Activated CD4-positive, alpha-beta T cell treated with anti-CD3 and anti-CD28 coated beads, Interleukin-2, Interleukin-4, amounts not matched to agents 100 ng/mL and 50 ng/mL, durations not matched to agents 16 hours and 8 hours (primary cell): ENCODE data around the gene EEPD1.
A peak's percentile ranks its signal among the peaks of the same experiment; 100 is the strongest.

Source experiments
- DNase-seq: peaks from one replicate; pipeline ENCODE4 v3.0.0-alpha.2; 2020; ENCODE audit warnings: low spot score

EEPD1 gene

DNA sequence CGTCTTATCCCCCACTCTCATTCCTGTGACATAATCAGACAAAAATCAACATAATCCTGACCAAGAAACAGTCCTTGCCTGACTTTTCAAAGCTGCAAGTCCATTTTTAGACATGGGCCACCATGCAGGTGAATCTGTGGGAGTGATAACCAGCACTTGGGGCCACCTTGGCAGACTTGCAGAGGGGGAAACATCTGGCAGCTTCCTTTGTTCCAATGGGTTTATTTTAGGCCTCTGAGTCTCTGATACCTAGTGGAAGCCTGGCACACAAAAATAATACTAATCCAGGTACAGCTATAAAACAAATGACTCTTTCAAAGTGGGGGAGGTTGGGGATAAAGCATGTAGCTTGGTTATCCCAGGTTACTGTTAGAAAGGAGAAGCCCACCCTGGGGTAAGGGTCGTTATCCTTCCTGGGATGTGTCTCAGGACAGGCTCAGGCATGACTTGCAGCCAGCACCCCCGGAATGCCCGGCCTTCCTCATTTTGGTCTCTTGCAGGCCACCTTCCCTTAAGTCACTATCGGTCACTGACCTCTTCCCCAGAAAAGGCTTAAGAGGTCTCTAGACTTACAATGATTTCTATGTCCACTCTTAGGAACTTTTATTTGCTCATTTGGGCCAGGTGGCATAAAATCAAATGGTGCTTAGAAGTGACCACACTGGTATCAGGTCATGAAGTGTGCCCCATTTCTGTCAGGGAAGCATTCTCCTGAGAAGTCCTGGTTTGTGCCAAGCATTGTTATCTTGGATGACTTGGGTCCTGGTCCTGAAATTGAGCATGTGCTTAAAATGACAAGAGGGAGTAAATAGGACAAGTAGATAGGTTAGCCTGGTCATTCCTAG lies 37.6 kb downstream of the EEPD1 start:
- DNase-seq: no peak

GRCh38 chr7:36191292-36191920 lies 38.4 kb downstream of the EEPD1 start:
- DNase-seq: no peak

- DNase-seq: no peak
Measured at GRCh38 chr7:36192053-36192824, 39.2 kb downstream of the EEPD1 start.

DNA sequence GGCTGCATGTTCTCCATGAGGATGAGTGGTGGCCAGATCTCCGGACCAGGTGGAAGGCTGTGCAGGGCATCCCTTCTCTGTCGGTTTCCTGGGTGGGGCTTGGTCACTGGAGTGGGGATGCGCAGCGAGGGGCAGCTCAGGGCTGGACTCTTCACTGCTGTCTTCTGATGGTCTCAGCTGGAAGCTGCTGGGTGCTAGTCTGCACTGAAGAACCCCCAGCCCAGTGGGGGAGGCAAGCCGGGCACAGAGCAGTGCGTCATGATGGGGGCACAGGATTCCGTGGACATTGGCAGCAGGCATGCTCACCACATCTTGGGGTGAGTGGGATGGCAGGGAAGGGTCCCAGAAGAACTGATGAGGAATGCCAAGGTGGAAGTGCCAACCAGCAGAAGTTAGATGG lies 39.8 kb downstream of the EEPD1 start:
- no peak for DNase-seq

GRCh38 chr7:36198854-36199266 lies 45.8 kb downstream of the EEPD1 start:
- peak; percentile 51 for DNase-seq

GRCh38 chr7:36199329-36199728 lies 46.3 kb downstream of the EEPD1 start:
- no peak for DNase-seq

- DNase-seq: no peak
Measured at GRCh38 chr7:36201122-36201723, 48.2 kb downstream of the EEPD1 start.

- peak; percentile 32 for DNase-seq
Measured at GRCh38 chr7:36202398-36202797, 49.3 kb downstream of the EEPD1 start.

DNA sequence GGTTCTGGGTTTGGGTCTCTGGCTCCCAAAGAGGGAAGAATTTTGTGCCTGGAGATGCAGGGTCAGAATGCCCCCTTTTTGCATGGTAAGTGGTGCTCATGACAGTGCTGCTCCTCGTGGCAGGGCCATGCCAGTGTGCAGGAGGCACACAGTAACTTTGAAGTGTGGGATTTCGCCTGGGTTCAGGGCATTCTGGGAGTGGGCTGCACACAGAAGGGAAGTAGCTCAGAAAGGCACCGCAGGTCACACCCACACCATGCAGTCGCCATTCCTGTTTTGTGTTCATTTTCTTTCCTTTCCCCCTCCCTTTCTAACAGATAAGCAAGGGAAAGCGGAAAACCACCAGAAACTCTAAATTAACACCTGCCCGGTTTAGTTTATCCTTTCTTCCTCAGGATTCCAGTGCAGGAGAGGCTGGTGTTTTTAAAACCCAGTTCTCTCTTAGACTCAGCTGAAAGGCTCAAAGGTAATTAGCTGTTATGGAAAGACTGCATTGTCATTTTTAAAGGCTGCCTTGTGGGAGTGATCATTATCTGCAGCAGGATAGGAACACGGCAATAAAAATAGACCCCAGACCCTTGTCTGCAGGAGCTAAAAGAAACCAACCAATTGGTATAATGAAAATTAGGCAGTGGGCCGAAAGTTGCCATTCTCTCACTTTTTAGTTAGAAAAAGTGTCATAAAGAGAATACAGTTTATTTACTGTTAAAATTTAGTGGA lies 50.2 kb downstream of the EEPD1 start:
- DNase-seq: no peak

DNA sequence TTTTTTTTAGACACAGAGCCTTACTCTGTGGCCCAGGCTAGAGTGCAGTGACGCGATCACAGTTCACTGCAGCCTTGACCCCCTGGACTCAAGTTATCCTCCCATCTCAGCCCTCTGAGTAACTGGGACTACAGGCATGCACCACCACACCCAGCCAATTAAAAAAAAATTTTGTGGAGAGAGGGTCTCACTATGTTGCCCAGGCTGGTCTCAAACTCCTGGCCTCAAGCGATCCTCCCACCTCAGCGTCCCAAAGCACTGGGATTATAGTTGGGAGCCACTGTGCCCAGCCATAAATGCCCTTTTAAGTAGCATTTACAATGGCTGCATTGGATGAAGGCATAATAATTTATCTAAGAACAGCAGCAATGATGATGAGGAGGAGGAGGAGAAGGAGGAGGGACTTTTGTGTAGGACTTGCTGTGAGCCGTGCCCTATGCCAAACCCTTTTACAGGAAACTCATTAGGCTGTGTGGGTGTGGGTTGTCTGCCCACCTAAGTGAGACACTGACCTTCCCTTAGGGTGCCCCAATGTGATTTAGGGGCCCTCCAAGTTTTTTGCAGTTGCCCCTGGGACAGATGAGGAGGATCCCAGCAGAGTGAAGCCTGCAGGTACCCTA lies 51.1 kb downstream of the EEPD1 start:
- DNase-seq: no peak

DNA sequence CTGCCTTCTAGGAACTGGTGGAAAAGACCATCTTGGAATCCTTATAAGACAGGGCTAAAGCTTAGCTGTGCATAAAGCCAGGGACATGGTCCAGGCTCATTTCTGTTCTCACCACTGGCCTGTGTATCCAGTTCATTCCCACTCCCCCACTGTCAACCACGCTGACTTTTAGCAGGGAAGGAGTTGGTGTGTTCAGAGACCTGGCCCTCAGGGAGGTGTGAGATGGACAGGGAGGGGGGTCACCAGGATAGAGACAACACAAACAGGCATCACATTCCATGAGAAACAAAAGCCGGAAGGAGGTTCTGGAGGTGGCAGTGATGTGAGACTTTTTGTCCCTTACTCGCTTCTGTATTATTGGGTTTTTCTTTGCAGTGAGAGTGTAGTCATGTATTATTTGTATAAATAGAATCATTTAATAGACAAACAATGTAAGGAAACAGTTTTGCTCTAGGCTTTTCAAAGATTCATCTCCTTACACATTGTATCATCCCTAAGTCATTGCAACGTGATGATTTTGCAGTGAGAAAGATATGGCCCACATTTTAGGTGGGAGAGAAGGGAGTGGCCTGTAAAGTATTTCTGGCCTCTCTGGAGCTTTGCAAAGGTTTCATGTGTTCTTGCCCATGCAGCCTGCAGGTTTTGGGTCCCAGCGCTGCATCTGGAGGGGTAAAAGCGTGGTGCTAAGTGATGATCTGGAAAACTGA lies 52.0 kb downstream of the EEPD1 start:
- DNase-seq: no peak

DNA sequence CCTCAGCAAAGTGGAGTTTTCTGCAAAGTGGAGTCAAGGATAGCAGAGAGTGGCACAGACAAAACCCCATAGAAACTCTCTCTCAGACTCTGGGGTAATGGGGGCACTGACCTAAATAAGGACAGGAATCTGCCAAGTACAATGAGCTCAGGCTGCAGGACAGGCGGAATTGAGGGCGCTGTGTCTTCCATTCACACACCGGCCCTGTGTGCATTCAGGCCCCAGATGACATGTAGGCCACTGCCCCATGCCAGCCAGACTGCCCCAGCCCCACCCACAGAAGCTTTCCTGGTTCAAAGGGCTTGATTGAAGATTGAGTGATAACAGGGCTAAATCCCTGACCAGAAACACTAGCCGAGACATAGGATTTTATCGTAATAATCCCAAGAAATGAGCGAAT lies 52.7 kb downstream of the EEPD1 start:
- DNase-seq: no peak

- peak; percentile 25 for DNase-seq
Measured at GRCh38 chr7:36207451-36208291, 54.6 kb downstream of the EEPD1 start.

DNA sequence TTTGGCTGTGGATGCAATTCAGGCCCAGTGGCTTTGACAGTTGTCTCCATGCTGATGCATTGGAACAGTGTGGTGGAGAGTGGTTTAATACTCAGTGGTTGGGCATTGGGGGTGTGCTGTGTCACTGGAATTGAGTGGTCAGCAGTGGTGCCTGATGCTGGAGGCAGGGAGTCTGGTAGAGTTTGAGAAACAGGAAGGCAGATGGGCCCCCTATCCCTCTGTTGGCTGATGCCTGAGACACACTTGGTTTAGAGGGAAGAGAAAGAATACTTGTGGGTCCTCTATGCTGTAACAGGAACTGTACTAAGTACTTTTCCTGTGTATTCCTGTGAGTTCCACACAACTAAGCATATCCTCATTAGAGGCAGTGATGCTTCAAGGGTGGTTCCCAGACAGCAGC lies 55.4 kb downstream of the EEPD1 start:
- DNase-seq: no peak

- DNase-seq: no peak
Measured at GRCh38 chr7:36208997-36209813, 56.2 kb downstream of the EEPD1 start.

GRCh38 chr7:36209814-36210183 lies 56.7 kb downstream of the EEPD1 start:
- no peak for DNase-seq

DNA sequence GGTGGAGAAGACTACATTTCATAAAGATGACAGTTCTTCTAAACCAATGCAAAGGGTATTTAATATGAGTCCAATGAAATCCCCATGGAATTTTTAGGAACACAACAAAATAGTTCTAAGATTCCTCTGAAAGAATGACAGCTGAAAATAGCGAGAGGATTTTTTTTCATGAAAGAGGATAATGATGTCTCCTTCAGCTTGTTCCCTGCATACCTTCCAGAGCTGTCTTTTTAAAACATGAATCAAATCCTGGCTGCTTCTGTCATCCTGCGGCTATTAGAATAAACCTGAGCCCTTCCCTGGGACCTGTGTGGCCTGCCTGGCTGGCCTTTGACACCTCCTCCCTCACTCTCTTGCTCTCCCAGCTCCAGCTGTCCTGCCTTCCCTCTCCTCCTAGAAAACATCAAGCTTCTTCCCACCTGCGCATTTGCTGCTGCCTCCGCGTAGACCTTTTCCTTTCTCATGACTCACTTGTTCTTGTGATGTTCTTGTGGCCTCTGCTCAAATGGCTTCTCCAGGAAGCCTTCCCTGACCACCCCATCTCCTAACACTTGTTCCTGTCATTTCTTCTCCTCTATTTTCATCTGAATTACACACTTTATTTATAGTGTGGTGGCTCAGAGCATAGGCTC lies 57.4 kb downstream of the EEPD1 start:
- no peak for DNase-seq
